PC-9 (cell line): ENCODE results near the gene EPB41L2. TPM values are rescaled to one million over a fixed set of nuclear protein-coding genes. Genes with fewer than 3 reads are reported as not detected.

ENCODE experiments used
- BruUV-seq: library from RNA; stranded (reverse); fragments of 400-500 nt; replicated peaks from 2 replicates; lab custom pipeline; 2021; lab: Mats Ljungman, UMichigan
- CTCF ChIA-PET: fragments of 300-600 bp; sonication (Branson Sonifier 250); formaldehyde crosslinking; loops from one replicate; lab custom pipeline; 2022; ENCODE audit warnings: antibody characterized with exemption; lab: Charles Lee
- POLR2A ChIA-PET: fragments of 300-600 bp; sonication (Branson Sonifier 250); formaldehyde crosslinking; loops from one replicate; lab custom pipeline; 2022; ENCODE audit warnings: antibody characterized with exemption; ENCODE audit not compliant: unreplicated experiment; lab: Charles Lee
- DNase-seq, 2 experiments: peaks; one replicate each; pipeline versions ENCODE4 v3.0.0 to v3.0.0-alpha.2; 2015 to 2022; ENCODE audit warnings: mixed read lengths in 1 of 2
- H2AFZ ChIP-seq: fragments of 200-600 bp; sonication (generic); 2 replicates; pipeline ENCODE4 v1.8.1; 2017; ENCODE audit warnings: antibody characterized with exemption
- H3F3A ChIP-seq: fragments of 200-600 bp; sonication (generic); 2 replicates; pipeline ENCODE4 v1.8.1; 2017; ENCODE audit warnings: antibody characterized with exemption, mild to moderate bottlenecking, low read depth; ENCODE audit not compliant: insufficient read depth
- H3K27ac ChIP-seq: fragments of 200-600 bp; sonication (generic); 2 replicates; pipeline ENCODE4 v1.6.1; 2016; ENCODE audit warnings: mixed run types
- H3K27me3 ChIP-seq: fragments of 200-600 bp; sonication (generic); 2 replicates; pipeline ENCODE4 v1.6.1; 2016; ENCODE audit warnings: low read depth, mixed run types; ENCODE audit not compliant: insufficient read depth
- H3K36me3 ChIP-seq: fragments of 200-600 bp; sonication (generic); 2 replicates; pipeline ENCODE4 v1.6.1; 2016; ENCODE audit warnings: low read depth, mixed run types
- H3K4me1 ChIP-seq: fragments of 200-600 bp; sonication (generic); replicated peaks from 2 replicates; pipeline ENCODE4 v1.6.1; 2016; ENCODE audit warnings: mixed run types; ENCODE audit not compliant: insufficient read depth
- H3K4me2 ChIP-seq: fragments of 200-600 bp; sonication (generic); 2 replicates; pipeline ENCODE4 v1.6.1; 2017; ENCODE audit warnings: mixed run types
- H3K4me3 ChIP-seq: fragments of 200-600 bp; sonication (generic); 2 replicates; pipeline ENCODE4 v1.6.1; 2016; ENCODE audit warnings: mixed run types
- H3K79me2 ChIP-seq: fragments of 200-600 bp; sonication (generic); 2 replicates; pipeline ENCODE4 v1.6.1; 2017; ENCODE audit warnings: low read depth, mixed run types
- H3K9me2 ChIP-seq: fragments of 200-600 bp; sonication (generic); 2 replicates; pipeline ENCODE4 v1.8.1; 2017; ENCODE audit warnings: mild to moderate bottlenecking; ENCODE audit not compliant: insufficient read depth
- H3K9me3 ChIP-seq: fragments of 200-600 bp; sonication (generic); 2 replicates; pipeline ENCODE4 v1.8.1; 2016; ENCODE audit warnings: low read depth; ENCODE audit not compliant: insufficient read depth
- H4K20me1 ChIP-seq: fragments of 200-600 bp; sonication (generic); 2 replicates; pipeline ENCODE4 v1.8.1; 2017; ENCODE audit not compliant: insufficient read depth
- CTCF ChIP-seq: fragments of 200-600 bp; sonication (generic); conservative IDR thresholded peaks from 2 replicates; pipeline ENCODE4 v1.6.1; 2017; ENCODE audit warnings: mixed run types, antibody characterized with exemption, mild to moderate bottlenecking, moderate library complexity
- EZH2 ChIP-seq: fragments of 200-600 bp; sonication (generic); IDR thresholded peaks from 2 replicates; pipeline ENCODE4 v1.8.0; 2017; ENCODE audit warnings: antibody characterized with exemption, low read depth
- intact Hi-C: fragments of 100-400 bp; cut with micrococcal nuclease; formaldehyde crosslinking; loops from one replicate; pipeline ENCODE4 v1.10.0; 2022; ENCODE audit not compliant: unreplicated experiment
- total RNA-seq: library from RNA; stranded (reverse); gene quantifications from 2 replicates; pipeline ENCODE4 v1.2.3, GENCODE V29; 2021

EPB41L2 gene
- total RNA-seq, 1 experiment from 2014 or later: 67.4 TPM

DNA sequence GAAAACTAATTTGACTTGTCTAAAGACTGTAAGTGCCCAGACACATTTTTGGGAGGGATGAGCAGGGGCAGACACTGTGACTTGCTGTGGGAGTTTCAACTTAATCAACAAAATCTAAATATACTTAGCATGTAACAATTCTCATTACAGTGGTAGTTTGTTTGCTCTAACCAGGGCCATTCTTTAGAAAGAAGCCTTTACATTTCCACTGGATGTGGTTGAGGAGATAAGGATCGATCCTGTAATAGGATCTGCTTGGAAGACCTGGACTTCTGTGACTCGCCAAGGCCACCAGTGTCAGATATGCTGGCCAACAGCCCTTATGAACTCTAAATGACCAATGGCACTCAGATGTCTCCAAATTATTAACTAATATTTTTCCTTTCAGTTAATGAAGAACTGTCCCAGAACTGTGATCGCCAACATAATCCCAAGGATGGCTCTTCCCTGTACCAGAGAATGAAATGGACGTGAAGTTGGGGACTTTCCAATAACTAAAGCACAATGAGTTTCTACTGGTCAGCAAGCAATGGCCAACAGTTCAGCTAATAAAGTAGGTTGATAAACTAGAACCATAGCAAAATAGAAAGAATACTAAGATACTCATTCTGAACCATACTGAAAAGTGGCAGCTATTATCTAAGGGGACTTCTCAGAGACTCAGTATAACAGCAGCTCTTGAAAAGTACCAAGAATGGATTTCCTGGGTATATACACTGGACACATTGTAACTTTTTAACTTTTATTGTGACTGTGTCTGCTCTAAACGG lies 228.4 kb downstream of the EPB41L2 start:
- POLR2A ChIA-PET: no interaction called here
- Histone ChIP-seq H3K79me2 (no peaks in the 10 kb centered on the region), H3K27ac (no peak overlapping the region), H3K4me3 (no peak overlapping the region), H3K4me1 (no peaks in the 10 kb centered on the region), H4K20me1 (no peaks in the 10 kb centered on the region), H3K4me2 (no peak overlapping the region), H3K9me3 (no peaks in the 10 kb centered on the region), H3F3A (no peaks in the 10 kb centered on the region), H3K36me3 (no peaks in the 10 kb centered on the region), H3K27me3 (no peaks in the 10 kb centered on the region), H3K9me2 (no peaks in the 10 kb centered on the region), H2AFZ (no peak overlapping the region)
- TF ChIP-seq EZH2: no peak
- TF ChIP-seq CTCF: no peak
- intact Hi-C loops: no loop called here
- CTCF ChIA-PET: no interaction called here
- BruUV-seq: no TSS peak
- DNase-seq: no peak

DNA sequence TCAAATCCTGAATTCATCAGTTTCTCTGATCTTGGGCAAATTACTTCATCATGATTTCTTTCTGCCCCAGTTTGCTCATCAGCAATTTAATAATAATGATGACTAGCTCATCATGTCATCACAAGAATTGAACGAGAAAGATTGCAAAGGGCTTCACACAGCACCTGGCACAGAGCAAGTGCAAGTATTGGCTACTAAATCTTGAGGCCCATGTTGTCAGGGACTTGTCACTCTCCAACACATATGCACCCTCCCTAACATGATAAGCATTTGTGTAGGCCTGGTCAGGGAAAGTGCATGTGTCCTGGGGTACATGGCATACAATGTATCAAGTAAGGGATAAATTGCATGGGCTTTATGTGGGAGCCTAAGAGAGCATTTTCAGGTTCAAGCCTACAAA lies 229.5 kb downstream of the EPB41L2 start:
- TF ChIP-seq EZH2 (no peak), CTCF (no peak)
- Histone ChIP-seq H3K9me3 (no peaks in the 10 kb centered on the region), H3K27me3 (no peaks in the 10 kb centered on the region), H4K20me1 (no peaks in the 10 kb centered on the region), H3K4me1 (no peaks in the 10 kb centered on the region), H3F3A (no peaks in the 10 kb centered on the region), H3K36me3 (no peaks in the 10 kb centered on the region), H3K4me3 (no peak overlapping the region), H3K4me2 (no peak overlapping the region), H3K27ac (no peak overlapping the region), H3K79me2 (no peaks in the 10 kb centered on the region), H2AFZ (no peak overlapping the region), H3K9me2 (no peaks in the 10 kb centered on the region)
- no peak for DNase-seq
- intact Hi-C loops: no loop called here
- ChIA-PET CTCF (no interaction called here), POLR2A (no interaction called here)
- no TSS peak for BruUV-seq

GRCh38 chr6:130831607-130832006 lies 231.4 kb downstream of the EPB41L2 start:
- no peak for TF ChIP-seq CTCF
- TF ChIP-seq EZH2: no peak
- H3K4me3 ChIP-seq: no peak overlapping the region
- ChIA-PET CTCF (no interaction called here), POLR2A (no interaction called here)
- no peak for DNase-seq
- no peaks in the 10 kb centered on the region for H3K79me2 ChIP-seq
- no peaks in the 10 kb centered on the region for H3K9me2 ChIP-seq
- H3K9me3 ChIP-seq: no peaks in the 10 kb centered on the region
- no peak overlapping the region for H3K4me2 ChIP-seq
- no peaks in the 10 kb centered on the region for H3F3A ChIP-seq
- no peak overlapping the region for H3K27ac ChIP-seq
- H2AFZ ChIP-seq: no peak overlapping the region
- H3K36me3 ChIP-seq: no peaks in the 10 kb centered on the region
- H3K27me3 ChIP-seq: no peaks in the 10 kb centered on the region
- BruUV-seq: no TSS peak
- H4K20me1 ChIP-seq: no peaks in the 10 kb centered on the region
- H3K4me1 ChIP-seq: no peaks in the 10 kb centered on the region
- intact Hi-C loops: no loop called here
